Forelimb muscle (tissue), 1 donor: ENCODE measurements around the gene CCL1. TPM values are rescaled to one million over a fixed set of nuclear protein-coding genes. Genes with fewer than 3 reads are reported as not detected.

Source experiments
- polyA plus RNA-seq: library from polyadenylated mRNA; unstranded; fragments of 120-200 nt; gene quantifications from one replicate; pipeline ENCODE4 v1.2.1, GENCODE V29; 2013; ENCODE audit not compliant: insufficient read length

The CCL1 gene
- polyA plus RNA-seq, 1 donor = not detected

Other genes with a start within 250 kb of the CCL1 start
- 51.6 TPM for gene CCL2, start 107.9 kb downstream of the CCL1 start, polyA plus RNA-seq
- gene CCL7, start 93.0 kb downstream of the CCL1 start, polyA plus RNA-seq = not detected
- gene CCL11, start 77.5 kb downstream of the CCL1 start, polyA plus RNA-seq = not detected
- 0.68 TPM for gene CCL8, start 43.8 kb downstream of the CCL1 start, polyA plus RNA-seq
- 1.6 TPM for gene CCL13, start 6.8 kb downstream of the CCL1 start, polyA plus RNA-seq
- gene TMEM132E, start 216.3 kb upstream of the CCL1 start, polyA plus RNA-seq = 0.22 TPM